Measurements from ENCODE around the gene PIK3R2.

- TF ChIP-seq SUZ12 (IDR thresholded peaks at IDR 0.05) (no peak), PKNOX1 (IDR thresholded peaks at IDR 0.05) (no peak), NFRKB (IDR thresholded peaks at IDR 0.05) (no peak), SP1 (IDR thresholded peaks at IDR 0.05) (no peak), TARDBP (IDR thresholded peaks at IDR 0.05) (no peak), CTBP1 (IDR thresholded peaks at IDR 0.05; ENCODE audit: borderline replicate concordance) (no peak)
These were observed 39.1 kb upstream of the PIK3R2 start for GRCh38 chr19:18113827-18114226.
